ENCODE measurements around the gene KIN. TPM values are rescaled to one million over a fixed set of nuclear protein-coding genes. Genes with fewer than 3 reads are reported as not detected.
"Not testable (repeated sequence)": the region's sequence is repeated elsewhere in the genome, so short reads cannot be mapped to it uniquely, and the experiment has no call there.

Gene KIN
- total RNA-seq (2014; rRNA removed; shearing (Covaris generic)) = 5.9 and 10.6 TPM in 2 replicates

- Histone ChIP-seq H3K36me3 (replicated peaks; ENCODE audit: control insufficient read depth, insufficient read depth, low read length) (0 out of 2 replicates have a peak, but pooled peaks cover 1% of the 10 kb centered on the region), H3K4me3 (ENCODE audit: insufficient read depth, low read depth, low read length) (peak within 1 kb of the TSS; percentile 97), H3K27me3 (ENCODE audit: control insufficient read depth, insufficient read depth, low read length) (no peaks in the 10 kb centered on the region)
- peak; percentile 97 for DNase-seq
Measured at GRCh38 chr10:7787857-7788638, at the start of gene KIN, which contains the start of gene ATP5F1C. TSS of gene KIN (minus strand) at chr10:7787993. CDS start at chr10:7787933, 60 bp downstream. TSS of gene ATP5F1C (plus strand) at chr10:7788177. CDS start at chr10:7788208, 31 bp downstream.

GRCh38 chr10:7836571-7836970 is 48.8 kb upstream of the KIN start:
- no peak for DNase-seq
- no peaks in the 10 kb centered on the region for H3K27me3 ChIP-seq (ENCODE audit: control insufficient read depth, insufficient read depth, low read length)
- H3K36me3 ChIP-seq (replicated peaks; ENCODE audit: control insufficient read depth, insufficient read depth, low read length) = no peaks in the 10 kb centered on the region
- H3K4me3 ChIP-seq (ENCODE audit: insufficient read depth, low read depth, low read length) = no peak overlapping the region

GRCh38 chr10:7834262-7834661 is 46.5 kb upstream of the KIN start:
- H3K4me3 ChIP-seq (ENCODE audit: insufficient read depth, low read depth, low read length) = no peak overlapping the region
- H3K27me3 ChIP-seq (ENCODE audit: control insufficient read depth, insufficient read depth, low read length) = no peaks in the 10 kb centered on the region
- no peak for DNase-seq
- no peaks in the 10 kb centered on the region for H3K36me3 ChIP-seq (replicated peaks; ENCODE audit: control insufficient read depth, insufficient read depth, low read length)

GRCh38 chr10:7833210-7833609 is 45.4 kb upstream of the KIN start:
- DNase-seq = no peak
- H3K4me3 ChIP-seq (ENCODE audit: insufficient read depth, low read depth, low read length) = no peak overlapping the region
- no peaks in the 10 kb centered on the region for H3K27me3 ChIP-seq (ENCODE audit: control insufficient read depth, insufficient read depth, low read length)
- H3K36me3 ChIP-seq (replicated peaks; ENCODE audit: control insufficient read depth, insufficient read depth, low read length) = no peaks in the 10 kb centered on the region

- no peak overlapping the region for H3K4me3 ChIP-seq (ENCODE audit: insufficient read depth, low read depth, low read length)
- H3K36me3 ChIP-seq (replicated peaks; ENCODE audit: control insufficient read depth, insufficient read depth, low read length) = no peaks in the 10 kb centered on the region
- no peak for DNase-seq
- H3K27me3 ChIP-seq (ENCODE audit: control insufficient read depth, insufficient read depth, low read length) = no peaks in the 10 kb centered on the region
Measured at GRCh38 chr10:7832060-7832459, 44.3 kb upstream of the KIN start.

GRCh38 chr10:7829289-7829834 is 41.6 kb upstream of the KIN start:
- Histone ChIP-seq H3K36me3 (replicated peaks; ENCODE audit: control insufficient read depth, insufficient read depth, low read length) (no peaks in the 10 kb centered on the region; the same call in 1 of the 2 replicates), H3K4me3 (ENCODE audit: insufficient read depth, low read depth, low read length) (no peak overlapping the region), H3K27me3 (ENCODE audit: control insufficient read depth, insufficient read depth, low read length) (no peaks in the 10 kb centered on the region)
- no peak for DNase-seq

- DNase-seq = peak; percentile 22
- H3K4me3 ChIP-seq (ENCODE audit: insufficient read depth, low read depth, low read length) = no peak overlapping the region
- H3K27me3 ChIP-seq (ENCODE audit: control insufficient read depth, insufficient read depth, low read length) = no peaks in the 10 kb centered on the region
- H3K36me3 ChIP-seq (replicated peaks; ENCODE audit: control insufficient read depth, insufficient read depth, low read length) = no peaks in the 10 kb centered on the region; the same call in 1 of the 2 replicates
Measured at GRCh38 chr10:7826971-7827370, 39.2 kb upstream of the KIN start.

GRCh38 chr10:7824251-7824650 is 36.5 kb upstream of the KIN start:
- Histone ChIP-seq H3K36me3 (replicated peaks; ENCODE audit: control insufficient read depth, insufficient read depth, low read length) (no peaks in the 10 kb centered on the region; the same call in 1 of the 2 replicates), H3K4me3 (ENCODE audit: insufficient read depth, low read depth, low read length) (no peak overlapping the region), H3K27me3 (ENCODE audit: control insufficient read depth, insufficient read depth, low read length) (no peaks in the 10 kb centered on the region)
- no peak for DNase-seq

GRCh38 chr10:7819121-7819460 is 31.3 kb upstream of the KIN start:
- Histone ChIP-seq H3K4me3 (ENCODE audit: insufficient read depth, low read depth, low read length) (peak overlapping the region; percentile 92), H3K27me3 (ENCODE audit: control insufficient read depth, insufficient read depth, low read length) (peaks cover 3% of the 10 kb centered on the region; the same call in 1 of the 2 replicates), H3K36me3 (replicated peaks; ENCODE audit: control insufficient read depth, insufficient read depth, low read length) (no peaks in the 10 kb centered on the region; the same call in 1 of the 2 replicates)
- peak; percentile 49 for DNase-seq

- peak; percentile 94 for DNase-seq
Measured at GRCh38 chr10:7818295-7819120, 30.7 kb upstream of the KIN start, which contains the start of gene TAF3. TSS of gene TAF3 (plus strand) at chr10:7818505. CDS start at chr10:7818710, 205 bp downstream.

GRCh38 chr10:7817984-7818294 is 30.1 kb upstream of the KIN start:
- DNase-seq = no peak
- Histone ChIP-seq H3K4me3 (ENCODE audit: insufficient read depth, low read depth, low read length) (peak overlapping the region; percentile 92), H3K36me3 (replicated peaks; ENCODE audit: control insufficient read depth, insufficient read depth, low read length) (no peaks in the 10 kb centered on the region; the same call in 1 of the 2 replicates), H3K27me3 (ENCODE audit: control insufficient read depth, insufficient read depth, low read length) (peaks cover 3% of the 10 kb centered on the region; the same call in 1 of the 2 replicates)

More at GRCh38 chr10:7818295-7819120, 30.7 kb upstream of the KIN start, which contains the start of gene TAF3:
- H3K27me3 ChIP-seq (ENCODE audit: control insufficient read depth, insufficient read depth, low read length) = peaks cover 3% of the 10 kb centered on the region; the same call in 1 of the 2 replicates
- no peaks in the 10 kb centered on the region; the same call in 1 of the 2 replicates for H3K36me3 ChIP-seq (replicated peaks; ENCODE audit: control insufficient read depth, insufficient read depth, low read length)
- peak within 1 kb of the TSS; percentile 92 for H3K4me3 ChIP-seq (ENCODE audit: insufficient read depth, low read depth, low read length)

GRCh38 chr10:7817576-7817975 is 29.8 kb upstream of the KIN start:
- Histone ChIP-seq H3K36me3 (replicated peaks; ENCODE audit: control insufficient read depth, insufficient read depth, low read length) (no peaks in the 10 kb centered on the region; the same call in 1 of the 2 replicates), H3K27me3 (ENCODE audit: control insufficient read depth, insufficient read depth, low read length) (peaks cover 3% of the 10 kb centered on the region; the same call in 1 of the 2 replicates), H3K4me3 (ENCODE audit: insufficient read depth, low read depth, low read length) (peak overlapping the region; percentile 92)
- DNase-seq = peak; percentile 48

GRCh38 chr10:7813481-7813880 is 25.7 kb upstream of the KIN start:
- DNase-seq = no peak
- Histone ChIP-seq H3K36me3 (replicated peaks; ENCODE audit: control insufficient read depth, insufficient read depth, low read length) (no peaks in the 10 kb centered on the region; the same call in 1 of the 2 replicates), H3K27me3 (ENCODE audit: control insufficient read depth, insufficient read depth, low read length) (peaks cover 3% of the 10 kb centered on the region; the same call in 1 of the 2 replicates), H3K4me3 (ENCODE audit: insufficient read depth, low read depth, low read length) (no peak overlapping the region)

- not testable (repeated sequence) for DNase-seq; H3K4me3 ChIP-seq (ENCODE audit: insufficient read depth, low read depth, low read length); H3K27me3 ChIP-seq (ENCODE audit: control insufficient read depth, insufficient read depth, low read length); H3K36me3 ChIP-seq (replicated peaks; ENCODE audit: control insufficient read depth, insufficient read depth, low read length)
Measured at GRCh38 chr10:7811743-7812142, 23.9 kb upstream of the KIN start.
